Body of pancreas (tissue), 4 donors: Measurements from ENCODE around the gene ANKS1B.

Source experiments
- POLR2A ChIP-seq, 3 donors: fragments of 450-650 bp; IDR thresholded peaks; one replicate each; pipeline ENCODE4 v1.6.1; 2016; ENCODE audit warnings: antibody characterized with exemption in 3 of 3, mild to moderate bottlenecking in 2 of 3
- TF ChIP-seq, protein P1 (sequence below), 7 experiments: fragments of 450-650 bp in 4 of 7; fragments of 200-600 bp in 3 of 7; sonication (generic) in 3 of 7; IDR thresholded peaks; one replicate each; pipeline ENCODE4 v1.5.1; 2016 to 2019; ENCODE audit warnings: antibody characterized with exemption in 7 of 7

DNA sequence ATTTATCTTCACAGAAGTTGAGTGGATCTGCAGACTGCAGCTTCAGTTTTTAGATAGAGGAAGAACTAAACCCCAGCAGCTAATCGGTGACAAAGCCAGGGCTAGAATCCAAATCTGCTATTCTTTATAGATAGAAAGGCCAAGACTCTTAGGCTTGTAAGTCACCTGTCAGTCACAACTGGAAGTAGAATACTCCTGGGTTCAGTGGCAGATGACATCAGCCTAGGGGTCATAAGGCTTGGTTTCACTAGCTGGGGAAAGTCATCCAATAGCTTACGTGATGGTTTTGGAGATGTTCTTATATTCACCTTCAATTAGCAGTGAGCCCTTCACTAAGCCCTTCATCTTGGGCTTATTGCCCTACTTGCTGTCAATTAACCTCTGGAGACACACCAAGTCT, 1246.2 kb downstream of the ANKS1B start:
- TF ChIP-seq, protein P1, sequence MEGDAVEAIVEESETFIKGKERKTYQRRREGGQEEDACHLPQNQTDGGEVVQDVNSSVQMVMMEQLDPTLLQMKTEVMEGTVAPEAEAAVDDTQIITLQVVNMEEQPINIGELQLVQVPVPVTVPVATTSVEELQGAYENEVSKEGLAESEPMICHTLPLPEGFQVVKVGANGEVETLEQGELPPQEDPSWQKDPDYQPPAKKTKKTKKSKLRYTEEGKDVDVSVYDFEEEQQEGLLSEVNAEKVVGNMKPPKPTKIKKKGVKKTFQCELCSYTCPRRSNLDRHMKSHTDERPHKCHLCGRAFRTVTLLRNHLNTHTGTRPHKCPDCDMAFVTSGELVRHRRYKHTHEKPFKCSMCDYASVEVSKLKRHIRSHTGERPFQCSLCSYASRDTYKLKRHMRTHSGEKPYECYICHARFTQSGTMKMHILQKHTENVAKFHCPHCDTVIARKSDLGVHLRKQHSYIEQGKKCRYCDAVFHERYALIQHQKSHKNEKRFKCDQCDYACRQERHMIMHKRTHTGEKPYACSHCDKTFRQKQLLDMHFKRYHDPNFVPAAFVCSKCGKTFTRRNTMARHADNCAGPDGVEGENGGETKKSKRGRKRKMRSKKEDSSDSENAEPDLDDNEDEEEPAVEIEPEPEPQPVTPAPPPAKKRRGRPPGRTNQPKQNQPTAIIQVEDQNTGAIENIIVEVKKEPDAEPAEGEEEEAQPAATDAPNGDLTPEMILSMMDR (IDR thresholded peaks at IDR 0.05): no peak
- no peak for TF ChIP-seq POLR2A (IDR thresholded peaks at IDR 0.05)
